Esophagus muscularis mucosa (tissue), 4 donors: ENCODE measurements around the gene NR5A2. TPM values are rescaled to one million over a fixed set of nuclear protein-coding genes. Genes with fewer than 3 reads are reported as not detected.

Experiments
- DNase-seq: peaks from one replicate; pipeline ENCODE4 v3.0.0-alpha.2; 2017; ENCODE audit errors: extremely low spot score
- H3K27ac ChIP-seq, 4 donors: fragments of 200-600 bp; sonication (generic); replicated peaks in 1 of 4; 1 replicate in 3 of 4; 2 replicates in 1 of 4; pipeline ENCODE4 v1.5.1; 2016 to 2019; ENCODE audit warnings: mild to moderate bottlenecking in 1 of 4
- H3K27me3 ChIP-seq, 4 donors: fragments of 200-600 bp; sonication (generic); one replicate each; pipeline versions ENCODE4 v1.5.1 to v1.6.0; 2016 to 2019
- H3K36me3 ChIP-seq, 4 donors: fragments of 200-600 bp; sonication (generic); one replicate each; pipeline ENCODE4 v1.5.1; 2016 to 2019
- H3K4me1 ChIP-seq, 4 donors: fragments of 200-600 bp; sonication (generic); one replicate each; pipeline ENCODE4 v1.5.1; 2016 to 2019
- H3K4me3 ChIP-seq, 4 donors: fragments of 200-600 bp; sonication (generic); 1 replicate in 2 of 4; 2 replicates in 2 of 4; pipeline ENCODE4 v1.5.1; 2016 to 2019; ENCODE audit warnings: mild to moderate bottlenecking in 4 of 4, moderate library complexity in 1 of 4
- H3K9me3 ChIP-seq, 4 donors: fragments of 200-600 bp; sonication (generic); 1 replicate in 3 of 4; 2 replicates in 1 of 4; pipeline ENCODE4 v1.5.1; 2016 to 2019
- CTCF ChIP-seq, 3 experiments: fragments of 200-600 bp in 2 of 3; fragments of 450-650 bp in 1 of 3; sonication (generic) in 2 of 3; IDR thresholded peaks; one replicate each; pipeline ENCODE4 v1.5.1; 2017 to 2019; ENCODE audit warnings: antibody characterized with exemption in 3 of 3, mild to moderate bottlenecking in 2 of 3, moderate library complexity in 1 of 3
- EP300 ChIP-seq: sonication (generic); formaldehyde crosslinking; IDR thresholded peaks from one replicate; pipeline ENCODE4 v1.6.1; 2017; ENCODE audit warnings: antibody characterized with exemption
- POLR2A ChIP-seq: fragments of 450-650 bp; IDR thresholded peaks from one replicate; pipeline ENCODE4 v1.6.1; 2017; ENCODE audit warnings: antibody characterized with exemption, moderate library complexity, mild to moderate bottlenecking, low read depth
- POLR2AphosphoS5 ChIP-seq, 2 donors: sonication (generic); formaldehyde crosslinking; IDR thresholded peaks; one replicate each; pipeline ENCODE4 v1.6.1; 2017; ENCODE audit warnings: antibody characterized with exemption in 2 of 2
- WGBS: methylation state at CpG from one replicate; pipeline ENCODE4 v1.1.5; 2018; 5-methylcytosine and 5-hydroxymethylcytosine counted together
- intact Hi-C: fragments of 100-400 bp; cut with DNase I; formaldehyde crosslinking; loops from one replicate; pipeline ENCODE4 v1.15.1; 2023
- total RNA-seq, 4 donors: library from RNA; depleted of rRNA; stranded (reverse); fragments of >200 nt; gene quantifications; one replicate each; pipeline versions ENCODE4 v1.1.0 to v1.2.1, GENCODE V29; 2016

Gene NR5A2
- total RNA-seq, 4 donors from 2014 or later, result 0.83 to 4.0 (median 2.9) TPM

- Histone ChIP-seq H3K9me3 (no peaks in the 10 kb centered on the region), H3K4me3 (no peak overlapping the region), H3K36me3 (no peaks in the 10 kb centered on the region), H3K4me1 (no peaks in the 10 kb centered on the region), H3K27me3 (no peaks in the 10 kb centered on the region), H3K27ac (no peak overlapping the region)
- intact Hi-C loops, result no loop called here
- no peak for TF ChIP-seq EP300
- TF ChIP-seq CTCF (IDR thresholded peaks at IDR 0.05), result no peak
- no peak for TF ChIP-seq POLR2AphosphoS5 (IDR thresholded peaks at IDR 0.05)
- no peak for DNase-seq
These were observed 122.5 kb downstream of the NR5A2 start for GRCh38 chr1:200150006-200150405.

- intact Hi-C loops, result no loop called here
- DNase-seq, result no peak
These were observed 123.2 kb downstream of the NR5A2 start for GRCh38 chr1:200150721-200151120.

DNA sequence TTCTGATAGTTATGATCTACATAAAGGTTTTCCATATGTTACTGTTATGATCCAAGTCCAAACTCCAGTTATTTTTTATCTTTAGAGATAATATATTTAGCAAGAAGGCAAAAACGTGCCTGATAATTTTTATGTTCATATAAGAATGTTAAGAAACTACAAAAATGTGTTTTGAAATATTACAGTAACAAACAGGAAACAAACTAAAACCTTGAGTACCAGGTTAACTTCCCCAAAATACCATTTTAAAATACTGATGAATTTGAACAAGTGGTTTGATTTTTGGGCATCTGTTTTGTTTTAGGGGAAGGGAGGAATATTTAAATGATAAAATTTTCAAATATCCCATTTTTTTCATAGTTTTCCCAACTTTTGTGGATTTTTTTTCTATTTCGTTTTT is 124.8 kb downstream of the NR5A2 start:
- TF ChIP-seq POLR2AphosphoS5 (IDR thresholded peaks at IDR 0.05), result no peak
- TF ChIP-seq EP300, result no peak
- TF ChIP-seq CTCF (IDR thresholded peaks at IDR 0.05), result no peak
- 78% methylated on average over 2 of the region's 2 CpGs for WGBS
- no peaks in the 10 kb centered on the region for H3K4me1 ChIP-seq
- no peak for DNase-seq
- no peaks in the 10 kb centered on the region for H3K9me3 ChIP-seq
- H3K27ac ChIP-seq, result no peak overlapping the region
- no peaks in the 10 kb centered on the region for H3K27me3 ChIP-seq
- intact Hi-C loops, result no loop called here
- H3K4me3 ChIP-seq, result no peak overlapping the region
- H3K36me3 ChIP-seq, result no peaks in the 10 kb centered on the region

More at GRCh38 chr1:200150721-200151120, 123.2 kb downstream of the NR5A2 start:
- 79% methylated on average over 4 of the region's 4 CpGs for WGBS
- Histone ChIP-seq H3K27me3 (no peaks in the 10 kb centered on the region), H3K4me1 (no peaks in the 10 kb centered on the region), H3K9me3 (no peaks in the 10 kb centered on the region), H3K4me3 (no peak overlapping the region), H3K27ac (no peak overlapping the region), H3K36me3 (no peaks in the 10 kb centered on the region)
- TF ChIP-seq POLR2AphosphoS5 (IDR thresholded peaks at IDR 0.05) (no peak), CTCF (IDR thresholded peaks at IDR 0.05) (no peak), EP300 (no peak), POLR2A (no peak)

GRCh38 chr1:200153277-200154055 is 126.0 kb downstream of the NR5A2 start:
- no peak overlapping the region for H3K27ac ChIP-seq
- H3K4me3 ChIP-seq, result no peak overlapping the region
- 55% methylated on average over 3 of the region's 3 CpGs for whole genome bisulfite sequencing
- no peaks in the 10 kb centered on the region for H3K36me3 ChIP-seq
- no peaks in the 10 kb centered on the region for H3K4me1 ChIP-seq
- no peaks in the 10 kb centered on the region for H3K27me3 ChIP-seq
- intact Hi-C loops, result no loop called here
- no peaks in the 10 kb centered on the region for H3K9me3 ChIP-seq
- DNase-seq, result no peak
- TF ChIP-seq EP300, result no peak
- TF ChIP-seq CTCF (IDR thresholded peaks at IDR 0.05), result no peak
- TF ChIP-seq POLR2AphosphoS5 (IDR thresholded peaks at IDR 0.05), result no peak
- no peak for TF ChIP-seq POLR2A
